IMR-90 (cell line): ENCODE results near the gene STRN4. TPM values are rescaled to one million over a fixed set of nuclear protein-coding genes. Genes with fewer than 3 reads are reported as not detected.

ENCODE experiments used
- ATAC-seq: fragments of 200-7000 bp; cut with Tn5 transposase; 2 replicates; pipeline ENCODE4 v1.9.1; 2020; ENCODE audit warnings: low read depth, mild to moderate bottlenecking, moderate library complexity
- BruUV-seq: library from RNA; stranded (reverse); fragments of 400-500 nt; replicated peaks from 2 replicates; lab custom pipeline; 2021; lab: Mats Ljungman, UMichigan
- CTCF ChIA-PET: fragments of 300-600 bp; formaldehyde crosslinking; extraction: SDS; loops from one replicate; lab custom pipeline; 2021; ENCODE audit warnings: antibody characterized with exemption; lab: Yijun Ruan, JAX
- POLR2A ChIA-PET: fragments of 300-600 bp; sonication (Branson Sonifier 250); formaldehyde crosslinking; loops from one replicate; lab custom pipeline; 2022; ENCODE audit warnings: antibody characterized with exemption; ENCODE audit not compliant: unreplicated experiment; lab: Charles Lee
- DNase-seq: peaks from one replicate; pipeline ENCODE4 v3.0.0; 2013
- H2AFZ ChIP-seq: replicated peaks from 2 replicates; pipeline ENCODE3; 2013; ENCODE audit warnings: low read length, mild to moderate bottlenecking; ENCODE audit not compliant: poor library complexity
- H2AK5ac ChIP-seq: 2 replicates; pipeline ENCODE4 v1.6.1; 2013; ENCODE audit warnings: low read depth, low read length, inconsistent platforms
- H2AK9ac ChIP-seq: replicated peaks from 2 replicates; pipeline ENCODE3; 2013; ENCODE audit warnings: mild to moderate bottlenecking, low read depth, low read length, moderate library complexity; ENCODE audit not compliant: poor library complexity
- H2BK120ac ChIP-seq: 2 replicates; pipeline ENCODE4 v1.6.1; 2013; ENCODE audit warnings: low read depth, low read length, inconsistent platforms
- H2BK15ac ChIP-seq: 3 replicates; pipeline ENCODE4 v1.6.1; 2013; ENCODE audit warnings: low read depth, low read length, inconsistent platforms
- H2BK20ac ChIP-seq: 2 replicates; pipeline ENCODE4 v1.6.1; 2013; ENCODE audit warnings: low read depth, mild to moderate bottlenecking, inconsistent platforms, low read length, moderate library complexity
- H2BK5ac ChIP-seq: 2 replicates; pipeline ENCODE4 v1.6.1; 2013; ENCODE audit warnings: mild to moderate bottlenecking, low read depth, low read length, inconsistent platforms; ENCODE audit not compliant: poor library complexity, severe bottlenecking
- H3K14ac ChIP-seq: replicated peaks from 2 replicates; pipeline ENCODE4 v1.6.1; 2013; ENCODE audit warnings: low read depth, low read length, inconsistent platforms
- H3K18ac ChIP-seq: 2 replicates; pipeline ENCODE4 v1.6.1; 2013; ENCODE audit warnings: low read depth, low read length, control low read depth
- H3K23ac ChIP-seq: 2 replicates; pipeline ENCODE4 v1.6.1; 2013; ENCODE audit warnings: low read depth, low read length, inconsistent platforms
- H3K27ac ChIP-seq: 2 replicates; pipeline ENCODE4 v1.5.1; 2013; ENCODE audit warnings: mild to moderate bottlenecking, control low read depth, low read length; ENCODE audit not compliant: insufficient read depth
- H3K27me3 ChIP-seq: 2 replicates; pipeline ENCODE4 v1.6.1; 2013; ENCODE audit warnings: low read length; ENCODE audit not compliant: control insufficient read depth, insufficient read depth
- H3K36me3 ChIP-seq: 2 replicates; pipeline ENCODE4 v1.6.1; 2013; ENCODE audit warnings: low read length, mixed read lengths; ENCODE audit not compliant: control insufficient read depth, insufficient read depth
- H3K4ac ChIP-seq: 2 replicates; pipeline ENCODE4 v1.6.1; 2013; ENCODE audit warnings: low read depth, low read length, inconsistent platforms
- H3K4me1 ChIP-seq: 2 replicates; pipeline ENCODE4 v1.6.1; 2013; ENCODE audit warnings: low read length, mixed read lengths; ENCODE audit not compliant: control insufficient read depth, insufficient read depth
- H3K4me2 ChIP-seq: 2 replicates; pipeline ENCODE4 v1.6.1; 2013; ENCODE audit warnings: low read depth, mild to moderate bottlenecking, control low read depth, low read length, moderate library complexity
- H3K4me3 ChIP-seq: 2 replicates; pipeline ENCODE4 v1.5.1; 2013; ENCODE audit warnings: low read depth, mild to moderate bottlenecking, control low read depth, low read length, moderate library complexity; ENCODE audit not compliant: insufficient read depth
- H3K56ac ChIP-seq: 2 replicates; pipeline ENCODE4 v1.6.1; 2013; ENCODE audit warnings: low read length, inconsistent platforms; ENCODE audit not compliant: insufficient read depth; ENCODE audit errors: extremely low read depth
- H3K79me1 ChIP-seq, 2 experiments: 2 replicates each; pipeline ENCODE4 v1.6.1; 2013; ENCODE audit warnings: low read length in 2 of 2, inconsistent platforms in 1 of 2, low read depth in 1 of 2
- H3K9ac ChIP-seq: 2 replicates; pipeline ENCODE4 v1.6.1; 2013; ENCODE audit warnings: low read depth, low read length, control low read depth
- H3K9me1 ChIP-seq: 2 replicates; pipeline ENCODE4 v1.6.1; 2013; ENCODE audit warnings: low read length, inconsistent platforms; ENCODE audit not compliant: insufficient read depth
- H3K9me3 ChIP-seq: 2 replicates; pipeline ENCODE4 v1.6.1; 2013; ENCODE audit warnings: low read length; ENCODE audit not compliant: control insufficient read depth, insufficient read depth
- H4K20me1 ChIP-seq: 2 replicates; pipeline ENCODE4 v1.6.1; 2013; ENCODE audit warnings: low read length, inconsistent platforms; ENCODE audit not compliant: insufficient read depth
- H4K5ac ChIP-seq: 2 replicates; pipeline ENCODE4 v1.6.1; 2013; ENCODE audit warnings: mild to moderate bottlenecking, low read depth, low read length, control low read depth
- H4K8ac ChIP-seq, 2 experiments: 2 replicates each; pipeline ENCODE4 v1.6.1; 2013; ENCODE audit warnings: low read depth in 2 of 2, low read length in 2 of 2, control low read depth in 1 of 2, inconsistent platforms in 1 of 2
- H4K91ac ChIP-seq: 2 replicates; pipeline ENCODE4 v1.6.1; 2013; ENCODE audit warnings: low read depth, low read length, inconsistent platforms; ENCODE audit not compliant: insufficient read depth
- BHLHE40 ChIP-seq: fragments of 150-350 bp; IDR thresholded peaks from 2 replicates; pipeline ENCODE4 v1.6.1; 2016; ENCODE audit warnings: mild to moderate bottlenecking, low read depth, low read length
- CEBPB ChIP-seq: IDR thresholded peaks from 2 replicates; pipeline ENCODE4 v1.6.1; 2012; ENCODE audit warnings: low read depth, low read length, improper control_type of control experiment
- CTCF ChIP-seq: conservative IDR thresholded peaks from 2 replicates; pipeline ENCODE4 v1.5.1; 2012; ENCODE audit warnings: mild to moderate bottlenecking, low read depth, low read length, improper control_type of control experiment
- ELK1 ChIP-seq: fragments of 150-350 bp; IDR thresholded peaks from 2 replicates; pipeline ENCODE4 v1.6.1; 2016; ENCODE audit warnings: low read depth, mild to moderate bottlenecking, low read length, moderate library complexity, borderline replicate concordance
- MAFK ChIP-seq: IDR thresholded peaks from 2 replicates; pipeline ENCODE4 v1.6.1; 2012; ENCODE audit warnings: low read depth, low read length, improper control_type of control experiment
- MXI1 ChIP-seq: IDR thresholded peaks from 2 replicates; pipeline ENCODE4 v1.6.1; 2012; ENCODE audit warnings: low read depth, mild to moderate bottlenecking, low read length, moderate library complexity, borderline replicate concordance
- POLR2A ChIP-seq: IDR thresholded peaks from 2 replicates; pipeline ENCODE4 v1.6.1; 2012; ENCODE audit warnings: mild to moderate bottlenecking, low read depth, low read length
- RAD21 ChIP-seq: IDR thresholded peaks from 2 replicates; pipeline ENCODE4 v1.6.1; 2012; ENCODE audit warnings: low read length, improper control_type of control experiment
- RCOR1 ChIP-seq: IDR thresholded peaks from 2 replicates; pipeline ENCODE4 v1.6.1; 2012; ENCODE audit warnings: mild to moderate bottlenecking, low read length, improper control_type of control experiment; ENCODE audit not compliant: insufficient replicate concordance
- WGBS, 2 experiments: methylation state at CpG; one replicate each; pipeline versions ENCODE4 v1.1.5 to v1.1.7; 2013; ENCODE audit warnings: missing lambda C conversion rate in 2 of 2; ENCODE audit not compliant: insufficient read length in 1 of 2; ENCODE audit errors: extremely low coverage in 2 of 2; 5-methylcytosine and 5-hydroxymethylcytosine counted together
- dilution Hi-C: fragments of 300-500 bp; cut with HindIII; formaldehyde crosslinking; loops from one replicate; pipeline ENCODE4 v1.14.3; 2018; ENCODE audit warnings: low sequenced_read_pairs; ENCODE audit not compliant: unreplicated experiment
- in situ Hi-C: fragments of 300-500 bp; cut with MboI; formaldehyde crosslinking; loops from 3 replicates; pipeline ENCODE4 v1.14.3; 2019; ENCODE audit warnings: low sequenced_read_pairs, inconsistent platforms, mixed read lengths
- intact Hi-C: fragments of 100-400 bp; cut with micrococcal nuclease; formaldehyde crosslinking; loops from 2 replicates; pipeline ENCODE4 v1.10.0; 2022
- polyA plus RNA-seq, 3 experiments: library from polyadenylated mRNA; depleted of rRNA; stranded (reverse); fragments of >200 nt; gene quantifications; 2 replicates each; pipeline ENCODE4 v1.2.3, GENCODE V29; 2012; ENCODE audit warnings: low replicate concordance in 1 of 3
- total RNA-seq: library from RNA; depleted of rRNA; stranded (reverse); fragments of >200 nt; gene quantifications from 2 replicates; pipeline ENCODE4 v1.2.3, GENCODE V29; 2012
- TF ChIP-seq, protein P1 (sequence below): fragments of 150-350 bp; IDR thresholded peaks from 2 replicates; pipeline ENCODE4 v1.6.1; 2017; ENCODE audit warnings: mild to moderate bottlenecking, antibody characterized with exemption, low read length, low read depth

The STRN4 gene
- total and polyA plus RNA-seq, 2 of the 4 experiments (the other 2 are of a cell fraction), result 36.7 to 112 TPM

DNA sequence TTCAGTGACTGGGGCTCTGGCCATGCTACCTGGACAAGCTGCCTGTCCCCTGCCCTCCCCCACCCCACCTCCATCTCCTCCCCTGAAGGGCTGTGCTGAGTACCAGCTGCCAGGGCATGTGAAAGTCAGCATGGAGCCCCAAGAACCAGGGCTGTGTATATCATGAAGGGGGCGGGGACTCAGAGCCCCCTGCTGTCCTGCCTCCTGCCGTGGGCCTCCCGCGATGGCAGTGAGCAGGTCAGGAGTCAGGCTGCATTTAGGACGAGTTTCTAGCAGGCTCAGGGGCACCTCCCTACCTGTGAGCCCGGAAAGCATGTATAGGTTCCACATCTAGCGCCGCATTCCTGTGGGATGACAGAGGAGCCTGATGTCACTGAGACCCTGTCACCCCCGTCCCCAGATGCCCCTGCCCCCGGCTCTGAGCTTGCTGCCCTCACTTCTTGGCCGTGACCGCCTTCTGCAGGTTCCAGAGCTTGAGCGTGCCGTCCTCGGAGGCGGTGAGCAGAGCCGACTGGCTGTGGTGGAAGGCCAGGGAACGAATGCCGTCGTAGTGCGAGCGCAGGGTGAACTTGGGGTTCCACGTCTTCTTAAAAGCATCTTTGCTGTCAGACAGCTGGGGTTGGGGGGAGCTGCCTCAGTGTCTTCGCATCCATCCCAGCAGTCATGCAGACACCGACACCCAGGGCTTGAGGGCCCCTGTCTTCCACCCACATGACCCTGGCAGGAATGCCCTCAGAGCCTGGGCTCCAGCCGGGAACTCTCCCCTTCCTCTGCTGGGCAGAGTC, 21.0 kb downstream of the STRN4 start (continued):
- no peak for TF ChIP-seq POLR2A

DNA sequence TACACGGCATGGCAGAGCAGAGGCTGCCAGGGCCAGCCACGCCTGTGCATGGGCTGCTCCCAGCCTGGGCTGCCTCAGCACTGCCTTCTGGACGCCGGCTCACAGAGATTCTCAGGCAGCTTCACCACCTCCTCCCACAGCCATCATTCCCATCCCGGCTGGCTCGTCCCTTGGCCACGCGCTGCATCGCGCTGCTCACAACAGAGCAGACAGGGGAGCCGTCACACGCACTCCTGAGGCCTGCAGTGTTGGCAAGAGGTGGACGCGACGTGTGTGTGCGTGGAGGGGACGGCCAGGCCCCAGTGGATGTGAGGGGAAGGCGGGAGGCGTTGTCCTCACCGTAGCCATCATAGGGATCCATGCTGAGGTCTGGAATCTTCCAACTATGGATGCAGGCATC, 21.8 kb downstream of the STRN4 start:
- intact Hi-C loops, result no loop called here
- dilution Hi-C loops, result no loop called here
- POLR2A ChIA-PET, result no interaction called here

More for the DNA sequence above, 21.8 kb downstream of the STRN4 start:
- in situ Hi-C loops, result no loop called here
- Histone ChIP-seq H3K56ac (no peak overlapping the region), H3K9me1 (0 out of 2 replicates have a peak, but pooled peaks cover 2% of the 10 kb centered on the region), H3K27ac (no peak overlapping the region), H3K4me3 (no peak overlapping the region), H3K27me3 (no peaks in the 10 kb centered on the region), H2BK20ac (no peak overlapping the region), H2BK5ac (no peak overlapping the region), H3K14ac (no peak overlapping the region), H3K9ac (no peak overlapping the region), H4K8ac (no peak overlapping the region), H2BK120ac (no peak overlapping the region), H3K36me3 (peaks cover 87% of the 10 kb centered on the region), H4K5ac (no peak overlapping the region), H3K4me1 (peaks cover 2% of the 10 kb centered on the region; the same call in 1 of the 2 replicates), H2BK15ac (no peak overlapping the region), H2AFZ (peak overlapping the region; percentile 21), H4K91ac (no peak overlapping the region), H3K18ac (no peak overlapping the region), H4K20me1 (peaks cover 31% of the 10 kb centered on the region), H3K4me2 (no peak overlapping the region), H3K4ac (no peak overlapping the region), H3K9me3 (no peaks in the 10 kb centered on the region), H2AK5ac (no peak overlapping the region), H3K79me1 (peaks cover 25 to 59% of the 10 kb centered on the region in 2 experiments), H3K23ac (no peak overlapping the region), H2AK9ac (no peak overlapping the region)
- CTCF ChIA-PET, result no interaction called here
- BruUV-seq, result no TSS peak
- ATAC-seq (no peak), DNase-seq (no peak)
- TF ChIP-seq RCOR1 (no peak), BHLHE40 (no peak), POLR2A (no peak), ELK1 (no peak), CTCF (no peak), RAD21 (no peak), CEBPB (no peak), MXI1 (no peak), MAFK (no peak)
- TF ChIP-seq, protein P1, sequence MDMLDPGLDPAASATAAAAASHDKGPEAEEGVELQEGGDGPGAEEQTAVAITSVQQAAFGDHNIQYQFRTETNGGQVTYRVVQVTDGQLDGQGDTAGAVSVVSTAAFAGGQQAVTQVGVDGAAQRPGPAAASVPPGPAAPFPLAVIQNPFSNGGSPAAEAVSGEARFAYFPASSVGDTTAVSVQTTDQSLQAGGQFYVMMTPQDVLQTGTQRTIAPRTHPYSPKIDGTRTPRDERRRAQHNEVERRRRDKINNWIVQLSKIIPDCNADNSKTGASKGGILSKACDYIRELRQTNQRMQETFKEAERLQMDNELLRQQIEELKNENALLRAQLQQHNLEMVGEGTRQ, result no peak
- WGBS, 2 experiments, result 96% methylated on average over 4 of the region's 20 CpGs; no CpG with 5 or more reads in 1 of the 2 experiments
